GM19324 (cell line): ENCODE data around the gene CAVIN2.

Experiments
- ATAC-seq: cut with Tn5 transposase; IDR thresholded peaks from one replicate; pipeline ENCODE4 v1.9.1; 2021; ENCODE audit warnings: mild to moderate bottlenecking, moderate library complexity; ENCODE audit not compliant: unreplicated experiment, low FRiP score

CAVIN2 gene

GRCh38 chr2:191866195-191866594, 19.3 kb upstream of the CAVIN2 start:
- ATAC-seq, result no peak

- no peak for ATAC-seq
Measured at GRCh38 chr2:191864628-191865374, 17.9 kb upstream of the CAVIN2 start.

- no peak for ATAC-seq
Measured at GRCh38 chr2:191863988-191864387, 17.1 kb upstream of the CAVIN2 start.

GRCh38 chr2:191862156-191862775, 15.4 kb upstream of the CAVIN2 start:
- no peak for ATAC-seq

GRCh38 chr2:191860760-191861466, 14.0 kb upstream of the CAVIN2 start:
- ATAC-seq, result no peak

GRCh38 chr2:191859681-191860080, 12.8 kb upstream of the CAVIN2 start:
- no peak for ATAC-seq

GRCh38 chr2:191857886-191858285, 11.0 kb upstream of the CAVIN2 start:
- ATAC-seq, result no peak

GRCh38 chr2:191857259-191857805, 10.4 kb upstream of the CAVIN2 start:
- no peak for ATAC-seq

GRCh38 chr2:191856111-191856876, 9.4 kb upstream of the CAVIN2 start:
- no peak for ATAC-seq

GRCh38 chr2:191855382-191855781, 8.5 kb upstream of the CAVIN2 start:
- no peak for ATAC-seq

GRCh38 chr2:191854382-191855372, 7.8 kb upstream of the CAVIN2 start:
- ATAC-seq, result no peak

GRCh38 chr2:191853843-191854242, 7.0 kb upstream of the CAVIN2 start:
- ATAC-seq, result no peak

- ATAC-seq, result no peak
Measured at GRCh38 chr2:191851158-191851557, 4.3 kb upstream of the CAVIN2 start.

- no peak for ATAC-seq
Measured at GRCh38 chr2:191848771-191849767, 2.2 kb upstream of the CAVIN2 start.

GRCh38 chr2:191847764-191848163, 876 bp upstream of the CAVIN2 start:
- no peak for ATAC-seq

GRCh38 chr2:191845876-191846514, 893 bp downstream of the CAVIN2 start:
- ATAC-seq, result no peak

- no peak for ATAC-seq
Measured at GRCh38 chr2:191845248-191845715, 1.6 kb downstream of the CAVIN2 start.

- ATAC-seq, result no peak
Measured at GRCh38 chr2:191844706-191845105, 2.2 kb downstream of the CAVIN2 start.
